Psoas muscle (tissue), 8 donors: Measurements from ENCODE around the gene MARCKSL1. TPM values are rescaled to one million over a fixed set of nuclear protein-coding genes. Genes with fewer than 3 reads are reported as not detected.

Experiments used
- ATAC-seq, 4 donors: fragments of 200-7000 bp; cut with Tn5 transposase; one replicate each; pipeline ENCODE4 v1.9.1; 2020; ENCODE audit warnings: moderate library complexity in 3 of 4, mild to moderate bottlenecking in 2 of 4
- DNase-seq, 2 donors: peaks; one replicate each; pipeline ENCODE4 v3.0.0-alpha.2; 2020
- H3K27ac ChIP-seq: fragments of 200-600 bp; one replicate; pipeline ENCODE4 v1.8.0; 2022
- H3K27me3 ChIP-seq, 3 donors: fragments of 200-600 bp in 1 of 3; one replicate each; pipeline versions ENCODE4 v1.6.1 to v1.8.0; 2013 to 2022; ENCODE audit warnings: low read length in 2 of 3, mild to moderate bottlenecking in 2 of 3, moderate library complexity in 1 of 3; ENCODE audit not compliant: insufficient read depth in 3 of 3
- H3K36me3 ChIP-seq, 2 donors: fragments of 200-600 bp in 1 of 2; one replicate each; pipeline versions ENCODE4 v1.6.1 to v1.8.0; 2013 to 2022; ENCODE audit warnings: low read depth in 1 of 2, mild to moderate bottlenecking in 1 of 2, moderate library complexity in 1 of 2; ENCODE audit not compliant: insufficient read depth in 1 of 2
- H3K4me1 ChIP-seq: fragments of 200-600 bp; one replicate; pipeline ENCODE4 v1.8.0; 2022
- H3K4me3 ChIP-seq: fragments of 200-600 bp; one replicate; pipeline ENCODE4 v1.8.0; 2022; ENCODE audit warnings: mild to moderate bottlenecking
- H3K9me3 ChIP-seq: fragments of 200-600 bp; one replicate; pipeline ENCODE4 v1.8.0; 2022
- WGBS, 3 donors: extraction: QIAGEN DNeasy Blood & Tissue Kit; methylation state at CpG; one replicate each; pipeline versions ENCODE4 v1.1.6 to v1.1.7; 2013; 5-methylcytosine and 5-hydroxymethylcytosine counted together
- intact Hi-C, 2 donors: fragments of 100-400 bp; cut with DNase I; formaldehyde crosslinking; loops; one replicate each; pipeline versions ENCODE4 v1.11.0 to v1.14.2; 2022
- polyA plus RNA-seq, 3 donors: library from polyadenylated mRNA; stranded (reverse); fragments of 200-250 nt; gene quantifications; one replicate each; pipeline ENCODE4 v1.2.3, GENCODE V29; 2013
- total RNA-seq, 4 donors: library from RNA; stranded (reverse); fragmentation: NEBNext Ultra II Directional in 2 of 4; extraction: Animal tissue kit (Norgen Biotek cat#: 25700) in 2 of 4; gene quantifications; one replicate each; pipeline versions ENCODE4 v1.2.1 to v1.2.4, GENCODE V29; 2021 to 2023
- TF ChIP-seq, protein P1 (sequence below): fragments of 200-600 bp; IDR thresholded peaks from one replicate; pipeline ENCODE4 v1.8.0; 2022; ENCODE audit warnings: antibody characterized with exemption
- donor health status: healthy with polysubstance abuse.
- donor health status: DM: no; HTN: no; CAD: no; lungs with moderate emphysema.
- donor health status: Bipolar disorder and iron deficiency.
- donor health status: healthy.
- donor health status: DM: yes; HTN: yes; CAD: no.
- donor health status: DM: no; HTN: no; CAD: no.
- donor health status: DM: no; HTN: no; CAD: no.
- donor health status: DM: yes; HTN: yes; CAD: no.

MARCKSL1 gene
- total and polyA plus RNA-seq, 7 donors: 5.6 to 12.9 (median 9.4) TPM

DNA sequence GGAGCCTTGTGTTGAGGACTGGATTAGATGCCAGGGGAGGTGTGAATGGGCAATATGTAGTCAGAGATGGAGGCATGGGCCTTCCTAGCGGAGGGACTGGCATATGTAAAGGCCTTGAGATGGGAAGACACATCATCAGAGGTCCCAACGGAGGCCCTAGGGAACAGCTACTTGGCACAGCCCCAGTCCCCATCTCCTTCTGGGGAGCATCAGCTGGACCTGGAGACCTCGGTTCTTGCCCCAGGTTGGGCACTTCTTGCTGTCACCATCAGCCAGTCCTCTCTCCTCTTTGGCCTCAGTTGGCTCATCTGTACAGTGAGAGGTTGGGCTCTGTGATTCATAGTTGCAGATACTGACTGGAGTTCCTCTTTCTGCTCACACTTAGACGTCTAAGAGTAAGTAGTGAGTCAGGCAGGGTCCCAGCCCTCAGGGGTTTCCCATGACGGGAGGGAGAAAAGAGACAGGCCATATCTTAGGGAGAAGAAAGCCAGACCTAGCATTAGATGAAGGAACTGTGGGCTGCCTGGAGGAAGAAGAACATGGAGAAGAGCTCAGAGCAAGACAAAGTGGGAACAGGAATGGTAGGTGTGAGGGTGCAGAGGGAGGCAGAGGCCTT is 3.4 kb upstream of the MARCKSL1 start:
- DNase-seq: no peak
- Histone ChIP-seq H3K36me3 (no peaks in the 10 kb centered on the region), H3K27ac (no peak overlapping the region), H3K27me3 (no peaks in the 10 kb centered on the region), H3K4me3 (no peak overlapping the region), H3K4me1 (no peaks in the 10 kb centered on the region), H3K9me3 (no peaks in the 10 kb centered on the region)
- no peak for ATAC-seq
- intact Hi-C loops: no loop called here
- TF ChIP-seq, protein P1, sequence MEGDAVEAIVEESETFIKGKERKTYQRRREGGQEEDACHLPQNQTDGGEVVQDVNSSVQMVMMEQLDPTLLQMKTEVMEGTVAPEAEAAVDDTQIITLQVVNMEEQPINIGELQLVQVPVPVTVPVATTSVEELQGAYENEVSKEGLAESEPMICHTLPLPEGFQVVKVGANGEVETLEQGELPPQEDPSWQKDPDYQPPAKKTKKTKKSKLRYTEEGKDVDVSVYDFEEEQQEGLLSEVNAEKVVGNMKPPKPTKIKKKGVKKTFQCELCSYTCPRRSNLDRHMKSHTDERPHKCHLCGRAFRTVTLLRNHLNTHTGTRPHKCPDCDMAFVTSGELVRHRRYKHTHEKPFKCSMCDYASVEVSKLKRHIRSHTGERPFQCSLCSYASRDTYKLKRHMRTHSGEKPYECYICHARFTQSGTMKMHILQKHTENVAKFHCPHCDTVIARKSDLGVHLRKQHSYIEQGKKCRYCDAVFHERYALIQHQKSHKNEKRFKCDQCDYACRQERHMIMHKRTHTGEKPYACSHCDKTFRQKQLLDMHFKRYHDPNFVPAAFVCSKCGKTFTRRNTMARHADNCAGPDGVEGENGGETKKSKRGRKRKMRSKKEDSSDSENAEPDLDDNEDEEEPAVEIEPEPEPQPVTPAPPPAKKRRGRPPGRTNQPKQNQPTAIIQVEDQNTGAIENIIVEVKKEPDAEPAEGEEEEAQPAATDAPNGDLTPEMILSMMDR: no peak
- WGBS, 3 donors: 82 to 90% (median 87%) methylated on average over 5 of the region's 5 CpGs

DNA sequence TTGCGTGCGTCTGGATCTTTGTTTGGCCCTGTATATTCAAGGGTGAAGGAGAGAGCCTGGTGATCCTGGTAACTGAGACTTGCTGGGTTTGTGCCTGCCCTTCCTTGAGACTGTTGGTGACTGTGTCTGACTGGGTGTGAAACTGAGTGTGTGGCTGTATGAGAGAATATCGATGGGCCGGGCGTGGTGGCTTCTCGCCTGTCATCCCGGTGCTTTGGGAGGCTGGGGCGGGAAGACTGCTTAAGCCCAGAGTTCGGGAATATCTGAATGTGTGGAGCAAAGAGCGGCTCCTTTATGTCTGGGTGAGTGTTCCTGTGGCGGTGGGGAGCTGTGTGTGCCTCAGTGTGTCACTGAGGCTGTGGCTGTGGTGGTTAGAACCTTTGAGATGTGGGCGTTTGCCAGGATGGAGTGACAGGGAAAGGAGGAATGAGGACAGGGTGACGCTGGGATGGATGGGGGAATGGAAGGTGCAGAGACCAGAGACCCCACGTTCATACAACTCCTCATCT is 2.7 kb upstream of the MARCKSL1 start:
- WGBS, 3 donors: 65 to 73% (median 72%) methylated on average over 14 of the region's 14 CpGs
- TF ChIP-seq, protein P1: no peak
- H3K27ac ChIP-seq: no peak overlapping the region
- H3K9me3 ChIP-seq: no peaks in the 10 kb centered on the region
- no peaks in the 10 kb centered on the region for H3K36me3 ChIP-seq
- DNase-seq: no peak
- H3K27me3 ChIP-seq: no peaks in the 10 kb centered on the region
- H3K4me1 ChIP-seq: no peaks in the 10 kb centered on the region
- no peak for ATAC-seq
- H3K4me3 ChIP-seq: no peak overlapping the region
- intact Hi-C loops: no loop called here

DNA sequence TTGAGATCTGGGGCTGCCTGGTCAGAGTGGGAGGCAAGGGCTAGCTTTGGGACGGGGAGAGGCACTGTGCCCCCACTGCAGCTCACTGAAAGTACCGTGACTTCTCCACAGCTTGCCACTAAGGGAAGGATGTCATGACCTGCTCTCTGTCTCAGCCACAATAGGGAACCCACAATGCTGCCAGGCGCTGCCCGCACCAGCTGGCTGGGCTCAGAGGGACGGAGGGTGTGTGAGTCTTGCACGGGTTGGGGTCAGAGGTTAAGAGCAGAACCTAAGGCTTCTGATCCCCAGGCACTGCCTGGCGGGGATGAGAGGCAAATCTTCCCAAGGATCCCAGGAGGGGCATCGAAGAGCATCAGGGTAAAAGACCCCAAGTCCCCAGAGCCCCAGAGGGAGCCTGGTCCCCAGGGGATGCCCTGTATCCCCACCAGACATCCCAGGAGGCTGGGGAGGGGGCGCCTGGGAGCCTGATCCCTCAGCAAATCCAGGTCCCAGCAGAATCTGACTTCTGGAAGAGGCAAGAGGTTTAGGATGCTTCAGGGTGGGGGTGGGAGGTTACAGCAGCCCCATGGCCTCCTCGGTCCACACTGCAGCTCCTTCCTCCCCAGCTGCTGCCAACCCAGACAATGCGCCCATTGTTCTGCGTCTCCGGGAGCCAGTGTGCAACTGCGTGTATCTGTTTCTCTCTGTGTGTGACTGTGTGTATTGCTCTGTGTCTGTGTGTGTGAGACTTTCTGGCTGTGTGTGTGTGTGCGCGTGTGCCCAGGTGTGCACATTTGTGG is 2.0 kb upstream of the MARCKSL1 start:
- 55 to 58% (median 56%) methylated on average over 16 of the region's 16 CpGs for WGBS, 3 donors
- ATAC-seq: no peak
- intact Hi-C loops: no loop called here

DNA sequence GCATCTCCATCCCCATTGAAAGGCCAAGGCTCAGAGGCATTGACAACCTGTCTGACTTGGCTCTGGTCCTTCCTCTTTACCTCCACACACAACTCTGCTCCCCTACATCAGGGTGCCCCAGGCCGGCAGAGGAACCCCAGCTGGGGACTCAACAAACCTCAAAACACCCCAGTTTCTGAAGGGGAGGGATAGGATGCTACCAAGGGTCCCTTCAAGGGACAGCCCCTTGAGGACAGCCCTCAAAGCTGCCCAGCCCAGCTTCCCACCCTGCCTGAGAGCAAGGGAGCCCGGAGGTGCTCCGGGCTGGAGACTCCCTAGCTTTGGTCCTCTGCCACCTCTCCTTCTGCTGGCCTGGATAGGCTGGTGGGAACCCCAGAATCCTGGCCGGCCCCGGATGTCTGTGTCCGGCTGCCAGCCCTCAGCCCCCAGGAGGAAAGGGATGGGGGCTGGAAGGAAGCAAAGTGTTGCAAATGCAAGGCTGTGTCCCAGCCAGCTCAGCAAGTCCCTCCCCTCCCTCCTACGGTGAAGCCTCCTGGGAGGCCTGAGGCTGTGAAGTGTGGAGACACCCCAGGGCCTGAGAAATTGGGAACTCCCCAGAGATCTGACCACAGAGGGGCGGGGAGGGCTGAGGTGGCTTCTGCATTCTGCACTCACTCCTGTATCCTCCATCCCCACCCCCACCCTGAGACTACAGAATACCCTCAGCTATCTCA is 1.1 kb upstream of the MARCKSL1 start:
- Histone ChIP-seq H3K4me3 (no peak overlapping the region), H3K27ac (no peak overlapping the region), H3K36me3 (peaks cover 0 to 7% of the 10 kb centered on the region in 2 donors), H3K9me3 (no peaks in the 10 kb centered on the region), H3K4me1 (no peaks in the 10 kb centered on the region), H3K27me3 (no peaks in the 10 kb centered on the region)
- ATAC-seq: no peak
- intact Hi-C loops: no loop called here
- peak in 1 of 2 donors; percentile 71 for DNase-seq
- 57 to 65% (median 61%) methylated on average over 7 to 8 of the region's 8 CpGs for WGBS, 3 donors
- TF ChIP-seq, protein P1: no peak

More for the DNA sequence above, 2.0 kb upstream of the MARCKSL1 start:
- Histone ChIP-seq H3K4me1 (no peaks in the 10 kb centered on the region), H3K27ac (no peak overlapping the region), H3K36me3 (no peaks in the 10 kb centered on the region), H3K9me3 (no peaks in the 10 kb centered on the region), H3K27me3 (no peaks in the 10 kb centered on the region), H3K4me3 (no peak overlapping the region)
- TF ChIP-seq, protein P1: no peak
- no peak for DNase-seq
